Upper lobe of left lung (tissue), 6 donors: ENCODE data around the gene LRRC18. TPM values are rescaled to one million over a fixed set of nuclear protein-coding genes. Genes with fewer than 3 reads are reported as not detected.

Experiments used
- ATAC-seq, 2 donors: fragments of 200-7000 bp; cut with Tn5 transposase; one replicate each; pipeline ENCODE4 v1.9.1; 2022; ENCODE audit warnings: mild to moderate bottlenecking in 2 of 2, moderate library complexity in 2 of 2; ENCODE audit not compliant: low FRiP score in 2 of 2
- DNase-seq, 2 donors: peaks; one replicate each; pipeline ENCODE4 v3.0.0-alpha.2; 2019 to 2020
- H3K27ac ChIP-seq, 4 donors: fragments of 200-600 bp; sonication (generic); one replicate each; pipeline ENCODE4 v1.5.1; 2016 to 2019
- H3K27me3 ChIP-seq, 4 donors: fragments of 200-600 bp; sonication (generic); one replicate each; pipeline ENCODE4 v1.5.1; 2017 to 2019
- H3K36me3 ChIP-seq, 4 donors: fragments of 200-600 bp; sonication (generic); one replicate each; pipeline ENCODE4 v1.5.1; 2016 to 2019
- H3K4me1 ChIP-seq, 4 donors: fragments of 200-600 bp; sonication (generic); one replicate each; pipeline ENCODE4 v1.5.1; 2018 to 2019
- H3K4me3 ChIP-seq, 4 donors: fragments of 200-600 bp; sonication (generic); one replicate each; pipeline ENCODE4 v1.5.1; 2017 to 2019; ENCODE audit warnings: mild to moderate bottlenecking in 2 of 4, moderate library complexity in 1 of 4
- H3K9me3 ChIP-seq, 4 donors: fragments of 200-600 bp; sonication (generic); one replicate each; pipeline ENCODE4 v1.5.1; 2018 to 2019
- CTCF ChIP-seq, 6 experiments: fragments of 450-650 bp in 4 of 6; fragments of 200-600 bp in 2 of 6; sonication (generic) in 2 of 6; IDR thresholded peaks; one replicate each; pipeline ENCODE4 v1.5.1; 2016 to 2019; ENCODE audit warnings: antibody characterized with exemption in 6 of 6
- EP300 ChIP-seq, 4 donors: sonication (generic); formaldehyde crosslinking; IDR thresholded peaks; one replicate each; pipeline ENCODE4 v1.5.1; 2017; ENCODE audit warnings: antibody characterized with exemption in 4 of 4, control low read depth in 2 of 4
- POLR2A ChIP-seq, 4 donors: fragments of 450-650 bp; IDR thresholded peaks; one replicate each; pipeline ENCODE4 v1.5.1; 2016 to 2017; ENCODE audit warnings: antibody characterized with exemption in 4 of 4, mild to moderate bottlenecking in 2 of 4
- POLR2AphosphoS5 ChIP-seq, 2 donors: sonication (generic); formaldehyde crosslinking; IDR thresholded peaks; one replicate each; pipeline ENCODE4 v1.5.1; 2017; ENCODE audit warnings: antibody characterized with exemption in 2 of 2
- WGBS, 2 donors: methylation state at CpG; one replicate each; pipeline ENCODE4 v1.1.5; 2017 to 2018; 5-methylcytosine and 5-hydroxymethylcytosine counted together
- total RNA-seq, 6 donors: library from RNA; depleted of rRNA in 4 of 6; stranded (reverse); fragments of >200 nt in 4 of 6; gene quantifications; one replicate each; pipeline versions ENCODE4 v1.1.0 to v1.2.1, GENCODE V29; 2016 to 2021
- donor health status: DM: no; HTN: no; CAD: no; lungs with moderate emphysema.
- donor health status: DM: no; HTN: yes; CAD: no; lungs with severe emphysema.

LRRC18 gene
- total RNA-seq, 6 donors from 2014 or later, result 0.43 to 13.6 (median 2.2) TPM; not detected in 1

- WGBS, 2 donors, result 63 to 71% methylated on average over 12 of the region's 12 CpGs
- DNase-seq, result no peak
- TF ChIP-seq CTCF (IDR thresholded peaks at IDR 0.05) (no peak), POLR2A (IDR thresholded peaks at IDR 0.05) (no peak), EP300 (IDR thresholded peaks at IDR 0.05) (no peak), POLR2AphosphoS5 (IDR thresholded peaks at IDR 0.05) (no peak)
- H3K4me3 ChIP-seq, result no peak overlapping the region
- H3K4me1 ChIP-seq, result no peaks in the 10 kb centered on the region
- no peaks in the 10 kb centered on the region for H3K36me3 ChIP-seq
- no peak for ATAC-seq
- no peak overlapping the region for H3K27ac ChIP-seq
- H3K27me3 ChIP-seq, result no peaks in the 10 kb centered on the region
- no peaks in the 10 kb centered on the region for H3K9me3 ChIP-seq
These were observed 7.4 kb upstream of the LRRC18 start for GRCh38 chr10:48946891-48947500.

GRCh38 chr10:48946332-48946731, 6.7 kb upstream of the LRRC18 start:
- TF ChIP-seq CTCF (IDR thresholded peaks at IDR 0.05) (no peak), POLR2A (IDR thresholded peaks at IDR 0.05) (no peak), EP300 (IDR thresholded peaks at IDR 0.05) (no peak), POLR2AphosphoS5 (IDR thresholded peaks at IDR 0.05) (no peak)
- DNase-seq (no peak), ATAC-seq (no peak)
- no peaks in the 10 kb centered on the region for H3K36me3 ChIP-seq
- H3K27me3 ChIP-seq, result no peaks in the 10 kb centered on the region
- no peak overlapping the region for H3K4me3 ChIP-seq
- no peak overlapping the region for H3K27ac ChIP-seq
- 85 to 91% methylated on average over 5 of the region's 5 CpGs for WGBS, 2 donors
- no peaks in the 10 kb centered on the region for H3K9me3 ChIP-seq
- H3K4me1 ChIP-seq, result no peaks in the 10 kb centered on the region

- Histone ChIP-seq H3K36me3 (no peaks in the 10 kb centered on the region), H3K27me3 (no peaks in the 10 kb centered on the region), H3K9me3 (no peaks in the 10 kb centered on the region), H3K4me3 (no peak overlapping the region), H3K27ac (no peak overlapping the region), H3K4me1 (no peaks in the 10 kb centered on the region)
- no peak for ATAC-seq
- WGBS, 2 donors, result 85 to 91% methylated on average over 6 of the region's 6 CpGs
- TF ChIP-seq EP300 (IDR thresholded peaks at IDR 0.05) (no peak), POLR2AphosphoS5 (IDR thresholded peaks at IDR 0.05) (no peak), POLR2A (IDR thresholded peaks at IDR 0.05) (no peak), CTCF (IDR thresholded peaks at IDR 0.05) (no peak)
- no peak for DNase-seq
These were observed 5.9 kb upstream of the LRRC18 start for GRCh38 chr10:48945441-48946130.

- DNase-seq (no peak), ATAC-seq (no peak)
- no peak overlapping the region for H3K4me3 ChIP-seq
- TF ChIP-seq EP300 (IDR thresholded peaks at IDR 0.05), result no peak
- no peak for TF ChIP-seq POLR2AphosphoS5 (IDR thresholded peaks at IDR 0.05)
- H3K9me3 ChIP-seq, result no peaks in the 10 kb centered on the region
- H3K36me3 ChIP-seq, result no peaks in the 10 kb centered on the region
- no peaks in the 10 kb centered on the region for H3K4me1 ChIP-seq
- WGBS, 2 donors, result 87 to 94% methylated on average over 3 of the region's 3 CpGs
- no peaks in the 10 kb centered on the region for H3K27me3 ChIP-seq
- H3K27ac ChIP-seq, result no peak overlapping the region
These were observed 4.5 kb upstream of the LRRC18 start for GRCh38 chr10:48944171-48944570.

GRCh38 chr10:48943096-48943495, 3.5 kb upstream of the LRRC18 start:
- WGBS, 2 donors, result 91 to 94% methylated on average over 10 of the region's 10 CpGs
- TF ChIP-seq POLR2A (IDR thresholded peaks at IDR 0.05) (no peak), POLR2AphosphoS5 (IDR thresholded peaks at IDR 0.05) (no peak), EP300 (IDR thresholded peaks at IDR 0.05) (no peak)
- Histone ChIP-seq H3K36me3 (no peaks in the 10 kb centered on the region), H3K9me3 (no peaks in the 10 kb centered on the region), H3K4me1 (no peaks in the 10 kb centered on the region), H3K4me3 (no peak overlapping the region), H3K27me3 (no peaks in the 10 kb centered on the region), H3K27ac (no peak overlapping the region)
- ATAC-seq, result no peak
- no peak for DNase-seq
